KOPT-K1 (cell line): ENCODE measurements around the gene COX6B2.
A peak's percentile ranks its signal among the peaks of the same experiment; 100 is the strongest.

Experiments
- H3K27ac ChIP-seq: fragments of 200-600 bp; sonication (generic); 2 replicates; pipeline ENCODE4 v1.5.1; 2016; ENCODE audit warnings: antibody characterized with exemption, mild to moderate bottlenecking, low read depth, low read length; ENCODE audit not compliant: poor library complexity, severe bottlenecking
- H3K36me3 ChIP-seq: fragments of 200-600 bp; sonication (generic); 2 replicates; pipeline ENCODE4 v1.5.1; 2017; ENCODE audit warnings: antibody characterized with exemption, mild to moderate bottlenecking, low read length, moderate library complexity; ENCODE audit not compliant: insufficient read depth
- H3K9me3 ChIP-seq: fragments of 200-600 bp; sonication (generic); 2 replicates; pipeline ENCODE4 v1.5.1; 2017; ENCODE audit warnings: antibody characterized with exemption, low read length, mild to moderate bottlenecking; ENCODE audit not compliant: insufficient read depth, poor library complexity, severe bottlenecking

The COX6B2 gene

GRCh38 chr19:55305491-55305890 is 49.0 kb downstream of the COX6B2 start:
- Histone ChIP-seq H3K36me3 (no peaks in the 10 kb centered on the region; the same call in 1 of the 2 replicates), H3K9me3 (no peaks in the 10 kb centered on the region), H3K27ac (no peak overlapping the region)

- H3K27ac ChIP-seq: no peak overlapping the region
- H3K9me3 ChIP-seq: no peaks in the 10 kb centered on the region
- no peaks in the 10 kb centered on the region; the same call in 1 of the 2 replicates for H3K36me3 ChIP-seq
Observed at GRCh38 chr19:55304980-55305379, 49.5 kb downstream of the COX6B2 start.

GRCh38 chr19:55304279-55304978 is 50.1 kb downstream of the COX6B2 start:
- Histone ChIP-seq H3K36me3 (no peaks in the 10 kb centered on the region; the same call in 1 of the 2 replicates), H3K27ac (no peak overlapping the region), H3K9me3 (no peaks in the 10 kb centered on the region)

GRCh38 chr19:55303477-55303876 is 51.0 kb downstream of the COX6B2 start:
- Histone ChIP-seq H3K27ac (no peak overlapping the region), H3K9me3 (no peaks in the 10 kb centered on the region), H3K36me3 (no peaks in the 10 kb centered on the region; the same call in 1 of the 2 replicates)

GRCh38 chr19:55302318-55302703 is 52.2 kb downstream of the COX6B2 start:
- Histone ChIP-seq H3K9me3 (no peaks in the 10 kb centered on the region), H3K27ac (peak overlapping the region; percentile 76), H3K36me3 (no peaks in the 10 kb centered on the region; the same call in 1 of the 2 replicates)

- Histone ChIP-seq H3K36me3 (no peaks in the 10 kb centered on the region), H3K27ac (peak overlapping the region; percentile 76)
Observed at GRCh38 chr19:55301459-55302317, 52.8 kb downstream of the COX6B2 start.

GRCh38 chr19:55300886-55301458 is 53.5 kb downstream of the COX6B2 start:
- Histone ChIP-seq H3K27ac (no peak overlapping the region), H3K9me3 (no peaks in the 10 kb centered on the region), H3K36me3 (no peaks in the 10 kb centered on the region)

More at GRCh38 chr19:55301459-55302317, 52.8 kb downstream of the COX6B2 start:
- no peaks in the 10 kb centered on the region for H3K9me3 ChIP-seq

GRCh38 chr19:55299991-55300390 is 54.5 kb downstream of the COX6B2 start:
- Histone ChIP-seq H3K9me3 (no peaks in the 10 kb centered on the region), H3K36me3 (no peaks in the 10 kb centered on the region), H3K27ac (no peak overlapping the region)
